Activated CD8-positive, alpha-beta memory T cell treated with anti-CD3 and anti-CD28 coated beads, Interleukin-2, amount 50 U/mL, for 24 hours (primary cell): ENCODE data around the gene CLCN1.
"Not testable (repeated sequence)": the region's sequence is repeated elsewhere in the genome, so short reads cannot be mapped to it uniquely, and the experiment has no call there.

Source experiments
- DNase-seq: peaks from one replicate; pipeline ENCODE4 v3.0.0-alpha.2; 2020; ENCODE audit errors: extremely low read depth

Gene CLCN1

DNA sequence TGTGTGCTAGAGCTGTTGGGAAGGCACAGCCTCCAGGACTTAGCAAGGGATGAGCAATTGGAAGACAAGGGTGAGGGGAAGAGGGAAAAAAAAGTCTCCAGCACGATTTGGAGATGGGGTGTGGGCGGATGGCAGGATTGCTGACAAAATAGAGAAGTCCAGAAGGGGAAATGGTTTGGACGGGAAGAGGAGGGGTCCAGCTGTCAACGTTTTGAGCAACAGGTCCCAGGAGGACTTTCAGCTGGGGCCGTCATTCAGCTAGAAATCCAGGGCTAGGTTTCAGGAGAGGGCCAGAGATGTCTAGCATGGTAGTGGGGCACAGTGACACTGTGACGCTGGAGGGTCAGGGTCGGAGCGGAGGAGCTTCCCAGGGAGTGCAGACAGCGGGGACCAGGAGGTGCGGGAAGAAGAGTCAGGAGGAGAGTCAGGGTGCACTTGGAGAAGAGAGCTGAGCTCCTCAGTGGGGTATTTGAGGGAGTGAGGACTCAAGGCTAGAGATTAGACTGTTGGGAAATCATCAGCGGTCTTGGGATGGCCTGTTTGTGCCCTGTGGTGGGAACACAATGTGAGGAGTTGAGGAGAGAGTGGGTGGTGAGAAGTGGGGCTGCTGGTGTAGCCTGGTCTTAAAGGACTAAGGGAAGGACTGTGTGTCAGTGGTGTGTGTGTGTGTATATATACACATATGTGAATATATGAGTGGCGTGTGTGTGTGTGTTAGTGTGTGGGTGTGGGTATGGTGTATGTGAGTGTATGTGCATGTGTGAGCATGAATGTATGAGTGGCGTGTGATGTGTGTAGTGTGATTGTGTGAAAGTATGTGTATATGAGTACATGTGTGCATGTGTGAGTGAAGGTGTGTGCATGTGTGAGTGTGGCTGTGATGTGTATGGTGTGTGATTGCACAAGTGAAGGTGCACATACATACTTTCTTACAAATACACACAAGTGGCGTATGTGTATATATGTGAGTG, 69.0 kb downstream of the CLCN1 start:
- no peak for DNase-seq

DNA sequence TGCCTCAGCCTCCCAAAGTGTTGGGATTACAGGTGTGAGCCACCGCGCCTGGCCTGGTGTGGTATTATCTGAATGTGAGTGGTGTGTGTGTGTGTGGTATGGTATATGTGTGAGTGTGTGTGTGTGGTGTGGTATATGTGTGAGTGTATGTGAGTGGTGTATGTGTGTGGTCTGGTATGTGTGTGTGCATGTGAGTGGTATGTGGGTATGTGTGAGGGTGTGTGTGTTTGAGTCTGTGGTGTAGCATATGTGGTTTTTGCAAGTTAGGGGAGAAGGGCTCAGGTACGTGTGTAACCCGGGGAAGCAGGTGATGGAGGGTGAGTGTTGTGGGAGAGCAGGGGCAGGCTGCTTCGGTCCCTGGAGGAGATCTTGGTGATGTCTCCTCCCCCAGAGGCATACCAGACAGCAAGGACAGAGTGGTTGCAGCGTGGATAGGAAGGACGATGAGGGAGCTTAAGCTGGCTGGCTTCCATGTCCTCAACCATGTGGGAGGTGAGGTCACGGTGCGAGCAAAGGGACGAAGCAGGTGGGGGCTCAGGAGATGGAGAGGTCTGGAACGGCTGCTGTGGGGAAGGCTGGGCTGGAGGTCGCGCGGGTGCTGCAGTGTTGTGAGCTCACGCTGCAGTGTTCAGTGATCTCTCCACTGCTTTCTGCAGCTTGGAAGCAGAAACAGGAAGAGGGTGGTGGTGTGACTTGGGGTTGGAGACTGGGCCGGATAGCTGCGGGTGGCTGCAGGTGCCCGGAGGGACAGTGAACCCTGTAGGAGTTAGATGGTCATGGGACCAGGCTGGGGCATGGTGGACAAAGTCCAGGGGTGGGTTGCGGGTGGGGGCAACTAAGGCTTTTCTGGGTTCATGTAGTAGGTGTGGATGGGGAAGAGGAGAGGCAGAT, 70.2 kb downstream of the CLCN1 start:
- DNase-seq = no peak

DNA sequence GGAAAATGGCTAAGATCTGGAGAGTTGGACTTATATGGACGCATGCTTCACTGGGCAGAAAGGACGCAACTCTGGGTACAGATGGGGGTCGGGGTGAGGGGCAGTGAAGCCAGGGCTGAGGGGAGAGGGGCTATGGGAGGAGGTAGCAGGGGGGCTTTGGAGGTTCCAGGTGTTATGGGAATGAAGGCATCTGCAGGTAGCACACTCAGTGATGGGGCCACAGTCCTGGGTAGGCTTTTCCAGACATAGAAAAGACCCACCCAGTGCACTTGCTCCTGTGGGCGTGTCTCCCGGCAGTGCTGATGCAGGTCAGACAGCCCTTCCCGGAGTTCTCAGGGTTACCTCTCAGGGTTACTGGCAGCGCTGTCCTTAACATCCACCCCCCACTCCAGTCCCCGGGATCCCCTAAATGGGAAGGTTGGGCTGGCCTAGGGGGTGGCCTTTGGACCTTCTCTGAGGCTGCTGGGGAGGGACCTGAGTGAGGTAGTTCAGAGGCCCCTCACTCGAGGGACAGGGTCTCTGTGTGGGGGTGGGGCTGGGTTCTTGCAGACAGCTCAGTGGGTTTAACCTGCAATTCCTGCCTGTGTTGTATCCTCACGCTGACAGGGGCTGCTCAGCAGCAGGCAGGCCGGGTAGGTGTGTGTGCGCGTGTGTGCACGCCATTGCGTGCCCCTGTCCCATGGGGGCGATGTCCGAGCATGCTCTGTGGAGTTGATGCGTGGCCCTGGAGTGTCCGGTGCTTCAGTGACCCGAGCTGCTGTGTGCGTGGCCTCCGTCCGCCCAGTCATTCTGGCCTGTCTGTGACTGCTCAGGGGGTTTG, 71.5 kb downstream of the CLCN1 start:
- no peak for DNase-seq

DNA sequence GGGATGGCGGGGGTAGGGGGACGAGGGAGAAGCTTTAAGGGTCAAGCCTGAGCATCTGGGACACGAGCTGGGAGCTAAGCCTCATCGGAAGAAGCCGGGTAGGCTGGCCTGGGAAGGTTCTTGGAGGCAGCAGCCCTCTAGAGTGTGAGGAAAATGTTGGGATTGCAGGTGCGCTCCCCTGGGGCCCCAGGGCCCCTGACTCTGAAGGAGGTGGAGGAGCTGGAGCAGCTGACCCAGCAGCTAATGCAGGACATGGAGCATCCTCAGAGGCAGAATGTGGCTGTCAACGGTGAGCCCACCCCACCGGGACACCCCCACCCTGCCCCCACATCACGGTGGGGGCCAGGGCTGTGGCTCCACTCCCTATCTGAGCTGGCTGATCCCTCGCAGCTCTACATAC, 72.1 kb downstream of the CLCN1 start:
- no peak for DNase-seq

DNA sequence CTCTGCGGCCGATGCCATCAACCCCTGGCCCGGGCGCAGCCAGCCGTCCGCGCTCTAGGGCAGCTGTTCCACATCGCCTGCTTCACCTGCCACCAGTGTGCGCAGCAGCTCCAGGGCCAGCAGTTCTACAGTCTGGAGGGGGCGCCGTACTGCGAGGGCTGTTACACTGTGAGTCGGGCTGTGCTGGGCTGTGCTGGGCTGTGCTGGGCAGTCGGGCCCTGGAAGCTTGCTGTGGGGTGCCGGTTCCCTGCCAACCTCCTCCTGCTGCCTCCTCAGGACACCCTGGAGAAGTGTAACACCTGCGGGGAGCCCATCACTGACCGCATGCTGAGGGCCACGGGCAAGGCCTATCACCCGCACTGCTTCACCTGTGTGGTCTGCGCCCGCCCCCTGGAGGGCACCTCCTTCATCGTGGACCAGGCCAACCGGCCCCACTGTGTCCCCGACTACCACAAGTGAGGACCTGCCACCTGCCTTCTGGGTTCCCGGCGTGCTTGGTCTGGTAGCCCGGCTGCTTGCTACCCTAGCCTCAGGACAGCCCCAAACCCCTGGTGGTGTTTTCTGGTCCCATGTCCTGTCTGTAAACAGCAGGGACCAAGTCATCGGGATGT, 72.7 kb downstream of the CLCN1 start:
- no peak for DNase-seq

DNA sequence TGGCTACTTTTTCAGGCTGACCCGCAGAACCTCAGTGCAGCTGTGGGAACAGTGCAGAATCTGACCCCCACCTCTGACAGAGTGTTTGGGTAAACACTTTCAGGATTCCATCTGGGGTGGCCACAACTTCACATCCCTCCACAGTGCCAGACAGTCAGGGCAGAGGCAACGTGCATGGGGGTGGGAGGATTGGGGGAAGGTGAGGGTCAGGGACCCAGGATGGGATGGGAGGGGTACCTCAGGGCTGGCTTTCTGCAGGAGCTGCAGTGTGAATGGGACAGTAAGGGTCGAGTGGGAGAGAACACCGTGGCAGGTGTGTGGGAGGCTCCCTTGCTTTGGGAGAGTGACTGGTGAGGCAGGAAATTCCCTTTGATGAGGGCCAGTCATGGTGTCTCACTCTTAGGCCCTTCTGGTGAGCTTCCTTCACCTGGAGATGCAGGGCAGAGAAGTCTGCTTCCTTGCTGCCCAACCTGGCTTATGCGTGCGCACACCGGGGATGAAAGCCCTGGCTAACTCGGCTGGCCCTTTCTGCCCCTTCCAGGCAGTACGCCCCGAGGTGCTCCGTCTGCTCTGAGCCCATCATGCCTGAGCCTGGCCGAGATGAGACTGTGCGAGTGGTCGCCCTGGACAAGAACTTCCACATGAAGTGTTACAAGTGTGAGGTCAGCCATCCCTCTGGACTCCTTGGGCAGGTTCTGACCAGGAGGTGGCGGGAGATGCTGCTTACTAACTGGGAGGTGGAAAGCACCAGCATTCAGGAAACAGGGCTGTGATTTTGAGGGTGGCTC, 73.6 kb downstream of the CLCN1 start:
- DNase-seq = no peak

DNA sequence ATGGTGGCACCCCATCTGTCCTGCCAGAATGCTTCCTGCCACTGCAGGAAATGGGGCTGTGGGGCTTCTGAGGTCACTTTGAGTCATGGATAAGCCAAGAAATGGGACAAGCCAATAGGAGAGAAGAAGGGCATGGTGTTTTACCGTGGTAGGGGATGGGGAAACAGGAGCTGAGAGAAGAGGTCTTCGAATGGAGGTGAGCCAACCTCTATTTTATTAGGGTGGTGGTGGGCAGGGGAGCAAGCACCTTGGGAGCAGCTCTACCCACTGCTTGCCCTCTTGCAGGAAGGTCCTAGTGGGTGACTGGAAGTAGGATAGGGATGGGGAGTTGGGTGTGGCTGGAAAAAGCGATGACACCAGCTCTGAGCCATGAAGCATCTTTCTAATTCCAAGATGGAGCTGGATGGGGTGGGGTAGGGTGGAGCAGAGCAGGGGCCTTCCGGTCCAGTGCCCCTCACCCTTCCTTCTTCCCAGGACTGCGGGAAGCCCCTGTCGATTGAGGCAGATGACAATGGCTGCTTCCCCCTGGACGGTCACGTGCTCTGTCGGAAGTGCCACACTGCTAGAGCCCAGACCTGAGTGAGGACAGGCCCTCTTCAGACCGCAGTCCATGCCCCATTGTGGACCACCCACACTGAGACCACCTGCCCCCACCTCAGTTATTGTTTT, 74.3 kb downstream of the CLCN1 start:
- DNase-seq = no peak

DNA sequence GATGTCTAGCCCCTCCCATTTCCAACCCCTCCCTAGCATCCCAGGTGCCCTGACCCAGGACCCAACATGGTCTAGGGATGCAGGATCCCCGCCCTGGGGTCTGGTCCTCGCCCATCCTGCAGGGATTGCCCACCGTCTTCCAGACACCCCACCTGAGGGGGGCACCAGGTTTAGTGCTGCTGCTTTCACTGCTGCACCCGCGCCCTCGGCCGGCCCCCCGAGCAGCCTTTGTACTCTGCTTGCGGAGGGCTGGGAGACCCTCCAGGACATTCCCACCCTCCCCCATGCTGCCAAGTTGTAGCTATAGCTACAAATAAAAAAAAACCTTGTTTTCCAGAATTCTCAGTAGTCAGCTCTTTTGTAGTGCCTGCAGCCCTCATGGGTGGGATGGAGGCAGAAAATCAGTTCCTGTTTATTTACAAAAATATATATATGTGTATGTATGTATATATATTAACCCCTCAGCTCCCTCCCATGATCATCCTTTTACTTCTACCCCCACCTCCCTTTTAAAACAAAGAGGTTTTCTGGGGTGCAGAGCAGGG, 74.9 kb downstream of the CLCN1 start:
- no peak for DNase-seq

DNA sequence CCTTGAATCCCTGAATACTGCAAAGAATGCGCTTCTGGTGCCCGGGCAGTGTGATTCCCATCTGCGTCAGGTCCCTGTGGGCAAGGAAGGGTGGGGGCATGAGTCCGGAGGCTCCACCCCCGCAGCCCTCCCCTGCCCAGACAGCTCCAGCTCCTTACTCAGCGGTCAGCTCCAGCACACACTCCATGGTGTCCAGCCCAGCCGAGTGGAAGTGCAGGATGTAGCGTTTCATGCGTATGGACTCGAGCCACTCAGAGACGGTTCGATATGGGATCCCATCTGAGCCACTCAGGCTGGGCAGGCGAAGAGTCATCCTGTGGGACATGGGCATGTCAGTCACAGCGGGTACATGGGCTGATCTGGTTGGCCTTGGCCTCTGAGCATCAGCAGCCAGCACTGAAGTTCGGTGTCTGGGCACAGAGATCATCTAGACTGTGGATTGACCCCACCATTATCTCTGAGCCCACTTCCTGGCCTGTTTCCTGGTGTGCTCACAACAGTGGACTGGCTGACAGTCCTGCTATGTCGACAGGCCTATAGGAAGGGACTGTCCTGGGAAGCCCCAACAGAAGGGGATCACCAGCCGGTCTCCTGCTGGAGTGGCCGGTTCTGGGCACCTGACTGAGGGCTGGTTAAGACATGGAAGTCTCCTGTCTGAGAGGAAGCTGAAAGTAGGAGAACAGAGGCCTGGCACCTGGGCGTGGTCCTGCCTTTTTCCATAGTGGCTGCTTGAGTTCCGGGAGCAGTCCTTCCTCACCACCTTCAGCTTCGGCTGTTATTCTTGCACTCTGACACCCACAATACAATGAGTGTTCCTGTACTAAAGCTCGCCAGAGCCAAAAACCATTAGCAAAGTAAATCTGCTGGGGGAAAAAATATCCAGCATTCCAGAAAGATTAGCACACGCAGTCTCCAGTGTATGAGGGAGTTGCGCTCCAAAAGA, 75.8 kb downstream of the CLCN1 start:
- DNase-seq = no peak

DNA sequence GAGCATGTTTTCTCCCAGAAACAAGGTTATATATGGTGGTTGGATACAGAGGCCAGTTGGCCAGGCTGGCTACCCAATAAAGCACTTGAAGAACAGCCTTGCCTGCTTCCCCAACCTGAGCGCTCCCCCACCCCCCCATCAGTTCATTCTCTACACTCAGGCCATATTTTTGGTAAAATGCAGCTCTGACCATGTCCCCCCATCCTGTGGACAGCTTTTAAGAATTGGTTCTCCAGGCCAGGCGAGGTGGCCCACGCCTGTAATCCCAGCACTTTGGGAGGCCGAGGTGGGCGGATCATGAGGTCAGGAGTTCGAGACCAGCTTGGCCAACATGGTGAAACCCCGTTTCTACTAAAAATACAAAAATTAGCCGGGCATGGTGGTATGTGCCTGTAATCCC, 76.5 kb downstream of the CLCN1 start:
- DNase-seq = not testable (repeated sequence)

DNA sequence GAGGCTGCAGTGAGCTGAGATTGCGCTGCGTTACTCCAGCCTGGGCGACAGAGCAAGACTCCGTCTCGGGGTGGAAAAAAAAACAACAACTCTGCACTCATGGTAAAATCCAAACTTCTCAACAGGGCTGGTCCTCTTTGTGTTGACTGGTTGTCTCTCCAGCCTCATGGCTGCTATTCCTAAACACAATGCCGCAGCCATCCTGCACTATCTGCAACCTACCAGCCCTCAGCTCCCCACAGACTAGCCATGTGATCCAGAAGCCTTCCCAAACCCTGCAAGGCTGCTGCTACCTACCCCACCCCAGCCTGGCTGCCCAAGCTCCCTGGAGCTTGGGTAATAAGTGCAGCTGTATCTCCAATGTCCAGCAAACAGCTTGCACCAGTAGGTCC, 77.0 kb downstream of the CLCN1 start:
- DNase-seq = no peak

DNA sequence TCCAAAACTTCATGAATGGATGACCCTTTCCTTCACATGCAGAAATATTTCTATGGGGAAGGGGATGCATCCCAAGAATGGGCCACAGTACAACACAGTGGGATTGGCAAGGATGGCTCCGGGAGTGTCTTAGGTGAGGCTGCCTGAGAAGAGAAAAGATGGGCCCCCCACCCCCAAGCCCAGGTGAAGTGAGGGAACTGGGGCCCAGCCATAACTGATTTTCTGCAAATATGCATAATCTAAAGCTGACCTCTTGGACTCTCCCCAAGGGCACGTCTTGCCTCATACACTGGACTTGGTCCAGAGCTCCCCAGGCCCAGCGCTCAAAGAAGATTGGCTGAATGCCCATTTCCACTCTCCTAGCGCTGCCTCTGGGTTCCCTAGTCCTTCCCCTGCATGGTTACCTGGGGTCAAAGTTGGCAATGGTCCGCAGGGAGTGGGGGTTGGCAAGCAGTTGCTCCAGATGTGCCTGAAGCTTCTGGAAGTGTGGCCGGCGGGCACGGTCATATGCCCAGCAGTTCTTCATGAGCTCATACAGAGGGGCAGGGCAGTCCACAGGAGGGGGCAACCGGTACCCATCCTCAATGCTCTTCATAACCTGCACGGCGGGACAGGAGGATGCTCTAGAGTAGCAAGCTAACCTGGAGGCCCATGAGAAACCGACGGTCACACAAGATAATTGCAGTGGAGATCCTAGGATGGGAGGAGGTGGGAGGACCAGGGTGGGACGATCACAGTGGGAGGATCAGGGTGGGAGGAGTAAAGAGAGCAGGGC, 77.5 kb downstream of the CLCN1 start:
- DNase-seq = no peak

DNA sequence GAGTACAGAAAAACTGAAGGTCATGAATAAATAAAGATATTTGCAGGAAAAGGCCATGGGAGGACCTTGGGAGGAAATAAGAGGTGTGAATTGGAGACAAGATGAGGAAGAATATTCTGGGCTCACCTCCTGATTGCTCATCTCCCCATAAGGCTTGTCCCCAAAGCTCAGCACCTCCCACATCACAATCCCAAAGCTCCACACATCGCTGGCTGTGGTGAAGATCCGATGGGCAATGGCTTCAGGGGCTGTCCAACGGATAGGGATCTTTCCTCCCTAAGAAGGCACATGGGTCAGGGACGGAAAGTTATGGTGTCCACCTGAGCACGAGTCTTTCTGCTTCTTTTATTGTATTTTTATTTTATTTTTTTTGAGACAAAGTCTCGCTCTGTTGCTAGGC, 78.2 kb downstream of the CLCN1 start:
- no peak for DNase-seq

DNA sequence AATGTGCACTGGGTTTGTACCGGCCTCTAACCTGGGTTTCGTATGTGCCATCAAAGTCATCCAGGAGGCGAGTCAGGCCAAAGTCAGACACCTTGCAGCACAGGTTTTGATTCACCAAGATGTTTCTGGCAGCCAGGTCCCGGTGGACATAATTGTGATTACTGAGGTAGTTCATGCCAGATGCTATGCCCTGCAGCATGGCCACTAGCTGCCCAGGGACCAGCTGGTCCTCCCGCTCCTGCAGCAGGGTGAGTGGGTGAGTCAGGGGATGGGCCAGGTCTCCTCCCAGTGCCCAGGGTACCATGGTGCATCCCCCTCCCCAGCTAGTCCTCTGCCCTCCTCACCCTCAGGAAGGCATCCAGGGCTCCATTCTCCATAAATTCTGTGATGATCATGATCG, 78.9 kb downstream of the CLCN1 start:
- no peak for DNase-seq

DNA sequence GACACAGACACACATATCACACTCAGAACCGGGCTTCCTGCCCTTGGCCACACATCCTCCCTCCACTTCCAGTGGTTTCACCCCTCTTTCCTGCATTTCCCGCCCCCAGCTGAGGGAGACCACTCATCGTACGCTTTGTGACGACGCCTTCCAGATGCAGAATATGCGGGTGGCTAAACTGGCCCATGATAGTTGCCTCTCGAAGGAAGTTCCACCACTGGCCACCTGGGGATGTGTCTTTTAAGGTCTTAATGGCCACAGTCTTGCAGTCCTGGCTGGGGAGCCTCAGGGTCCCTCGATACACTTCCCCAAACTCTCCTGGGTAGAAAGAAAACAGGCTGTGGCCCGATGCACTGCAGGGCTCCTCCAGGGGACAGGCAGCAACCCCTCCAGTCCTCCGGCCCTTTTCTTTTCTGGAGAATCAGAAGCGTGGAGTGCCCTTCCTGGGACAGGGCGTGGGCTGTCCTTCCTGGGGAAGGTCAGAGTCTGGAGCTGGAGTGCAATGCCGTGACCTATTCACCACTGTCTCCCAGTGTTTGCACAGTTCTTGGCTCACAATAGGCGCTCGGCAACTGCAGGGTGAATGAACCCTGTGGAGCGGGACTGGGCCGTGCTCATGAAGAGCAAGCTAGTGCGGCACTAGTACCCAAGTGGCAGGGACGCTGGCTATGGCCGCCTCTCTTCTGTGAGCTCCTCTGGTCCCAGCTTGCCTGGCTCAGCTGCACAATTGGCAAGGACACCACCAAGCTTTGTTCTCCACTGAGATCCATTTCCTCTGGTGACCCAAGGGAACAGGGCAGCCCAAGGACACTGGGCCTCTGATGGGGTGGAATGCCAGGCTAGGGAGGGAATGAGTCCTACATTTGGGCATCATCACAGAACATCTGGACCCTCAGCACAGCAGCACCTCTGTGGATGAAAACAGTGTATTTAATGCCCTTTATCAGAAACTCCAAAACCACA, 79.6 kb downstream of the CLCN1 start:
- no peak for DNase-seq

DNA sequence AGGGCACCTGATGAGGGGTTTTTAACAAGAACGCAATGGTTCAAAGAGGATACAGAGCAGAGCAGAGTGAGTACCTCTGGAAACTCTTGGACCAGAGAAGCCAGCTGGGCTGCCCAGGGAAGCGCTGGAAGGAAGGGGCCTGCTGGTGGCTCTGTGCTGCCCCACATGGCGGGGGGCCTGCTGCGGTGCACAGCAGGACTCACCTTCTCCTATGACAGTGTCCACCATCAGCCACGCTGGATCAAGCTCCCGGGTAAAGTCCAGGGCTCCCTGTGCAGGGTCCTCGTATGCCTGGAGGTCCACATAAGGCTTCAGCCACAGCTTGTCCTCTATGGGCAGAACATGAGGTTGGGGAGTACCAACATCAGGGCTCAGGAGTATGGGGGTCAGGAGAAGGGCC, 80.3 kb downstream of the CLCN1 start:
- DNase-seq = no peak
